Hematopoietic multipotent progenitor cell treated with erythropoietin and hydrocortisone succinate and interleukin-3 and kit ligand, for 15 days (in vitro differentiated cells): ENCODE data around the gene RNF11.

Source experiments
- DNase-seq: peaks from one replicate; pipeline ENCODE4 v3.0.0-alpha.2; 2015; ENCODE audit warnings: low spot score

RNF11 gene

GRCh38 chr1:51313961-51314777 is 78.1 kb downstream of the RNF11 start:
- no peak for DNase-seq

GRCh38 chr1:51314974-51315373 is 78.9 kb downstream of the RNF11 start:
- DNase-seq, result no peak

- DNase-seq, result no peak
Measured at GRCh38 chr1:51316113-51316845, 80.2 kb downstream of the RNF11 start.

GRCh38 chr1:51316846-51317120 is 80.7 kb downstream of the RNF11 start:
- no peak for DNase-seq

GRCh38 chr1:51317798-51318197 is 81.7 kb downstream of the RNF11 start:
- DNase-seq, result no peak

- DNase-seq, result no peak
Measured at GRCh38 chr1:51320967-51321923, 85.2 kb downstream of the RNF11 start.

GRCh38 chr1:51321924-51322280 is 85.8 kb downstream of the RNF11 start:
- no peak for DNase-seq

GRCh38 chr1:51322417-51323101 is 86.5 kb downstream of the RNF11 start:
- DNase-seq, result no peak
